IMR-90 (cell line): ENCODE data around the gene PRKAR1B. TPM values are rescaled to one million over a fixed set of nuclear protein-coding genes. Genes with fewer than 3 reads are reported as not detected.

Experiments
- ATAC-seq: fragments of 200-7000 bp; cut with Tn5 transposase; 2 replicates; pipeline ENCODE4 v1.9.1; 2020; ENCODE audit warnings: low read depth, mild to moderate bottlenecking, moderate library complexity
- BruUV-seq: library from RNA; stranded (reverse); fragments of 400-500 nt; replicated peaks from 2 replicates; lab custom pipeline; 2021; lab: Mats Ljungman, UMichigan
- CTCF ChIA-PET: fragments of 300-600 bp; formaldehyde crosslinking; extraction: SDS; loops from one replicate; lab custom pipeline; 2021; ENCODE audit warnings: antibody characterized with exemption; lab: Yijun Ruan, JAX
- POLR2A ChIA-PET: fragments of 300-600 bp; sonication (Branson Sonifier 250); formaldehyde crosslinking; loops from one replicate; lab custom pipeline; 2022; ENCODE audit warnings: antibody characterized with exemption; ENCODE audit not compliant: unreplicated experiment; lab: Charles Lee
- DNase-seq: peaks from one replicate; pipeline ENCODE4 v3.0.0; 2013
- H2AFZ ChIP-seq: replicated peaks from 2 replicates; pipeline ENCODE3; 2013; ENCODE audit warnings: low read length, mild to moderate bottlenecking; ENCODE audit not compliant: poor library complexity
- H2AK5ac ChIP-seq: 2 replicates; pipeline ENCODE4 v1.6.1; 2013; ENCODE audit warnings: low read depth, low read length, inconsistent platforms
- H2AK9ac ChIP-seq: replicated peaks from 2 replicates; pipeline ENCODE3; 2013; ENCODE audit warnings: mild to moderate bottlenecking, low read depth, low read length, moderate library complexity; ENCODE audit not compliant: poor library complexity
- H2BK120ac ChIP-seq: 2 replicates; pipeline ENCODE4 v1.6.1; 2013; ENCODE audit warnings: low read depth, low read length, inconsistent platforms
- H2BK15ac ChIP-seq: 3 replicates; pipeline ENCODE4 v1.6.1; 2013; ENCODE audit warnings: low read depth, low read length, inconsistent platforms
- H2BK20ac ChIP-seq: 2 replicates; pipeline ENCODE4 v1.6.1; 2013; ENCODE audit warnings: low read depth, mild to moderate bottlenecking, inconsistent platforms, low read length, moderate library complexity
- H2BK5ac ChIP-seq: 2 replicates; pipeline ENCODE4 v1.6.1; 2013; ENCODE audit warnings: mild to moderate bottlenecking, low read depth, low read length, inconsistent platforms; ENCODE audit not compliant: poor library complexity, severe bottlenecking
- H3K14ac ChIP-seq: replicated peaks from 2 replicates; pipeline ENCODE4 v1.6.1; 2013; ENCODE audit warnings: low read depth, low read length, inconsistent platforms
- H3K18ac ChIP-seq: 2 replicates; pipeline ENCODE4 v1.6.1; 2013; ENCODE audit warnings: low read depth, low read length, control low read depth
- H3K23ac ChIP-seq: 2 replicates; pipeline ENCODE4 v1.6.1; 2013; ENCODE audit warnings: low read depth, low read length, inconsistent platforms
- H3K27ac ChIP-seq: 2 replicates; pipeline ENCODE4 v1.5.1; 2013; ENCODE audit warnings: mild to moderate bottlenecking, control low read depth, low read length; ENCODE audit not compliant: insufficient read depth
- H3K27me3 ChIP-seq: 2 replicates; pipeline ENCODE4 v1.6.1; 2013; ENCODE audit warnings: low read length; ENCODE audit not compliant: control insufficient read depth, insufficient read depth
- H3K36me3 ChIP-seq: 2 replicates; pipeline ENCODE4 v1.6.1; 2013; ENCODE audit warnings: low read length, mixed read lengths; ENCODE audit not compliant: control insufficient read depth, insufficient read depth
- H3K4ac ChIP-seq: 2 replicates; pipeline ENCODE4 v1.6.1; 2013; ENCODE audit warnings: low read depth, low read length, inconsistent platforms
- H3K4me1 ChIP-seq: 2 replicates; pipeline ENCODE4 v1.6.1; 2013; ENCODE audit warnings: low read length, mixed read lengths; ENCODE audit not compliant: control insufficient read depth, insufficient read depth
- H3K4me2 ChIP-seq: 2 replicates; pipeline ENCODE4 v1.6.1; 2013; ENCODE audit warnings: low read depth, mild to moderate bottlenecking, control low read depth, low read length, moderate library complexity
- H3K4me3 ChIP-seq: 2 replicates; pipeline ENCODE4 v1.5.1; 2013; ENCODE audit warnings: low read depth, mild to moderate bottlenecking, control low read depth, low read length, moderate library complexity; ENCODE audit not compliant: insufficient read depth
- H3K56ac ChIP-seq: 2 replicates; pipeline ENCODE4 v1.6.1; 2013; ENCODE audit warnings: low read length, inconsistent platforms; ENCODE audit not compliant: insufficient read depth; ENCODE audit errors: extremely low read depth
- H3K79me1 ChIP-seq, 2 experiments: 2 replicates each; pipeline ENCODE4 v1.6.1; 2013; ENCODE audit warnings: low read length in 2 of 2, inconsistent platforms in 1 of 2, low read depth in 1 of 2
- H3K9ac ChIP-seq: 2 replicates; pipeline ENCODE4 v1.6.1; 2013; ENCODE audit warnings: low read depth, low read length, control low read depth
- H3K9me1 ChIP-seq: 2 replicates; pipeline ENCODE4 v1.6.1; 2013; ENCODE audit warnings: low read length, inconsistent platforms; ENCODE audit not compliant: insufficient read depth
- H3K9me3 ChIP-seq: 2 replicates; pipeline ENCODE4 v1.6.1; 2013; ENCODE audit warnings: low read length; ENCODE audit not compliant: control insufficient read depth, insufficient read depth
- H4K20me1 ChIP-seq: 2 replicates; pipeline ENCODE4 v1.6.1; 2013; ENCODE audit warnings: low read length, inconsistent platforms; ENCODE audit not compliant: insufficient read depth
- H4K5ac ChIP-seq: 2 replicates; pipeline ENCODE4 v1.6.1; 2013; ENCODE audit warnings: mild to moderate bottlenecking, low read depth, low read length, control low read depth
- H4K8ac ChIP-seq, 2 experiments: 2 replicates each; pipeline ENCODE4 v1.6.1; 2013; ENCODE audit warnings: low read depth in 2 of 2, low read length in 2 of 2, control low read depth in 1 of 2, inconsistent platforms in 1 of 2
- H4K91ac ChIP-seq: 2 replicates; pipeline ENCODE4 v1.6.1; 2013; ENCODE audit warnings: low read depth, low read length, inconsistent platforms; ENCODE audit not compliant: insufficient read depth
- CTCF ChIP-seq: conservative IDR thresholded peaks from 2 replicates; pipeline ENCODE4 v1.5.1; 2012; ENCODE audit warnings: mild to moderate bottlenecking, low read depth, low read length, improper control_type of control experiment
- POLR2A ChIP-seq: IDR thresholded peaks from 2 replicates; pipeline ENCODE4 v1.6.1; 2012; ENCODE audit warnings: mild to moderate bottlenecking, low read depth, low read length
- WGBS, 2 experiments: methylation state at CpG; one replicate each; pipeline versions ENCODE4 v1.1.5 to v1.1.7; 2013; ENCODE audit warnings: missing lambda C conversion rate in 2 of 2; ENCODE audit not compliant: insufficient read length in 1 of 2; ENCODE audit errors: extremely low coverage in 2 of 2; 5-methylcytosine and 5-hydroxymethylcytosine counted together
- dilution Hi-C: fragments of 300-500 bp; cut with HindIII; formaldehyde crosslinking; loops from one replicate; pipeline ENCODE4 v1.14.3; 2018; ENCODE audit warnings: low sequenced_read_pairs; ENCODE audit not compliant: unreplicated experiment
- in situ Hi-C: fragments of 300-500 bp; cut with MboI; formaldehyde crosslinking; loops from 3 replicates; pipeline ENCODE4 v1.14.3; 2019; ENCODE audit warnings: low sequenced_read_pairs, inconsistent platforms, mixed read lengths
- intact Hi-C: fragments of 100-400 bp; cut with micrococcal nuclease; formaldehyde crosslinking; loops from 2 replicates; pipeline ENCODE4 v1.10.0; 2022
- polyA plus RNA-seq, 3 experiments: library from polyadenylated mRNA; depleted of rRNA; stranded (reverse); fragments of >200 nt; gene quantifications; 2 replicates each; pipeline ENCODE4 v1.2.3, GENCODE V29; 2012; ENCODE audit warnings: low replicate concordance in 1 of 3
- total RNA-seq: library from RNA; depleted of rRNA; stranded (reverse); fragments of >200 nt; gene quantifications from 2 replicates; pipeline ENCODE4 v1.2.3, GENCODE V29; 2012

Gene PRKAR1B
- total and polyA plus RNA-seq, 2 of the 4 experiments (the other 2 are of a cell fraction), result 15.2 to 20.2 TPM

- Histone ChIP-seq H3K4me1 (no peaks in the 10 kb centered on the region; the same call in 1 of the 2 replicates), H2AK9ac (no peak overlapping the region), H2BK120ac (no peak overlapping the region), H3K56ac (no peak overlapping the region), H2AK5ac (no peak overlapping the region), H3K4me3 (no peak overlapping the region), H3K14ac (no peak overlapping the region), H3K23ac (no peak overlapping the region), H2BK20ac (no peak overlapping the region), H2BK15ac (no peak overlapping the region), H3K18ac (no peak overlapping the region), H2AFZ (no peak overlapping the region), H4K8ac (no peak overlapping the region), H3K79me1 (no peaks in the 10 kb centered on the region), H3K9me1 (0 out of 2 replicates have a peak, but pooled peaks cover 3% of the 10 kb centered on the region), H3K27ac (no peak overlapping the region), H3K27me3 (no peaks in the 10 kb centered on the region; the same call in 1 of the 2 replicates), H4K91ac (no peak overlapping the region), H3K4ac (no peak overlapping the region), H3K4me2 (no peak overlapping the region), H3K9ac (no peak overlapping the region), H3K36me3 (no peaks in the 10 kb centered on the region), H2BK5ac (no peak overlapping the region), H4K5ac (no peak overlapping the region), H3K9me3 (no peaks in the 10 kb centered on the region; the same call in 1 of the 2 replicates), H4K20me1 (no peaks in the 10 kb centered on the region)
- BruUV-seq, result no TSS peak
- WGBS, 2 experiments, result 75% methylated on average over 7 of the region's 11 CpGs; no CpG with 5 or more reads in 1 of the 2 experiments
- CTCF ChIA-PET, result no interaction called here
- POLR2A ChIA-PET, result no interaction called here
- no peak for ATAC-seq
- dilution Hi-C loops, result no loop called here
- no peak for DNase-seq
- intact Hi-C loops, result no loop called here
- TF ChIP-seq CTCF, result no peak
- TF ChIP-seq POLR2A, result no peak
- in situ Hi-C loops, result no loop called here
These were observed 163.4 kb downstream of the PRKAR1B start for GRCh38 chr7:563629-564170.
